Measurements from ENCODE around the gene EMC1. TPM values are rescaled to one million over a fixed set of nuclear protein-coding genes. Genes with fewer than 3 reads are reported as not detected.
A peak's percentile ranks its signal among the peaks of the same experiment; 100 is the strongest.

Gene EMC1
- total RNA-seq, 1 donor from 2014 or later = 63.8 TPM

- peaks cover 44% of the 10 kb centered on the region for H3K4me1 Mint-ChIP-seq
Measured at GRCh38 chr1:19205845-19206244, 45.5 kb downstream of the EMC1 start.

GRCh38 chr1:19205403-19205802, 45.9 kb downstream of the EMC1 start:
- no peak for TF ChIP-seq CTCF (IDR thresholded peaks at IDR 0.05; ENCODE audit: unreplicated experiment)
- H3K27ac Mint-ChIP-seq = peak overlapping the region; percentile 50
- peaks cover 41% of the 10 kb centered on the region for H3K4me1 Mint-ChIP-seq
- no peaks in the 10 kb centered on the region for H3K36me3 Mint-ChIP-seq
- H3K9me3 Mint-ChIP-seq = no peaks in the 10 kb centered on the region
- H3K4me3 Mint-ChIP-seq = no peak overlapping the region
- H3K27me3 Mint-ChIP-seq (ENCODE audit: low read depth) = no peaks in the 10 kb centered on the region
- DNase-seq (ENCODE audit: low spot score in 2 of 2, unreplicated experiment in 2 of 2) = no peak

More at GRCh38 chr1:19205845-19206244, 45.5 kb downstream of the EMC1 start:
- Mint-ChIP-seq H3K27me3 (ENCODE audit: low read depth) (no peaks in the 10 kb centered on the region), H3K4me3 (no peak overlapping the region), H3K36me3 (no peaks in the 10 kb centered on the region), H3K27ac (peak overlapping the region; percentile 50), H3K9me3 (no peaks in the 10 kb centered on the region)
- no peak for DNase-seq (ENCODE audit: low spot score in 2 of 2, unreplicated experiment in 2 of 2)
- no peak for TF ChIP-seq CTCF (IDR thresholded peaks at IDR 0.05; ENCODE audit: unreplicated experiment)

- Mint-ChIP-seq H3K4me3 (no peak overlapping the region), H3K9me3 (no peaks in the 10 kb centered on the region), H3K4me1 (peaks cover 39% of the 10 kb centered on the region), H3K27me3 (ENCODE audit: low read depth) (no peaks in the 10 kb centered on the region), H3K27ac (peak overlapping the region; percentile 37), H3K36me3 (no peaks in the 10 kb centered on the region)
- no peak for TF ChIP-seq CTCF (IDR thresholded peaks at IDR 0.05; ENCODE audit: unreplicated experiment)
- DNase-seq (ENCODE audit: low spot score in 2 of 2, unreplicated experiment in 2 of 2) = no peak
Measured at GRCh38 chr1:19204446-19205266, 46.7 kb downstream of the EMC1 start.

- Mint-ChIP-seq H3K4me3 (no peak overlapping the region), H3K27ac (peak overlapping the region; percentile 21), H3K4me1 (peaks cover 30% of the 10 kb centered on the region), H3K9me3 (no peaks in the 10 kb centered on the region), H3K36me3 (peaks cover 4% of the 10 kb centered on the region), H3K27me3 (ENCODE audit: low read depth) (no peaks in the 10 kb centered on the region)
- DNase-seq (ENCODE audit: low spot score in 2 of 2, unreplicated experiment in 2 of 2) = no peak
- TF ChIP-seq CTCF (IDR thresholded peaks at IDR 0.05; ENCODE audit: unreplicated experiment) = no peak
Measured at GRCh38 chr1:19203440-19203839, 47.9 kb downstream of the EMC1 start.

- Mint-ChIP-seq H3K27ac (peak overlapping the region; percentile 67), H3K4me1 (peaks cover 22% of the 10 kb centered on the region), H3K36me3 (peaks cover 7% of the 10 kb centered on the region), H3K27me3 (ENCODE audit: low read depth) (no peaks in the 10 kb centered on the region), H3K9me3 (no peaks in the 10 kb centered on the region), H3K4me3 (no peak overlapping the region)
- no peak for TF ChIP-seq CTCF (IDR thresholded peaks at IDR 0.05; ENCODE audit: unreplicated experiment)
- no peak for DNase-seq (ENCODE audit: low spot score in 2 of 2, unreplicated experiment in 2 of 2)
Measured at GRCh38 chr1:19202396-19202795, 48.9 kb downstream of the EMC1 start.

Measured in mesothelial cell of epicardium (in vitro differentiated cells).